ENCODE data around the gene EPB41L3. TPM values are rescaled to one million over a fixed set of nuclear protein-coding genes. Genes with fewer than 3 reads are reported as not detected.

The EPB41L3 gene
- polyA plus RNA-seq, 1 donor from 2014 or later, result 19.6 TPM

DNA sequence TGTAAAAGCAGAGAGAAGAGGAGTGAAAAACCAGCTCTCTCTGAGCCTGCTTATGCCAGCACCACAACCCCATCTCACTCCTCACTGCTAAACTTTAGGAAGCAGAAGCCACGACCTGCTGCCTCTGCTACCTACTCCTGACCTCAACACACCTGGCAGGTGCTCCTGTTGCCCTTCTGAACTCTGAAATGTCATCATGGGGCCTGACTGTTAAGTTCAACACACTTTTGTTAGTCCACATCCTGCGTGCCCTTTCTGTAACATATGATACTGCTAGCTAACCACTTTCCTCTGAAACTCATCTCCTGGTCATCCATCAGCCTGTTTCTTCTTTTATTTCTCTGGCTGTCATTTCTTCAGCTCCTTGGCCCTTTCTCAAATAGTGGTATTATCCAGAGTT lies 118.1 kb downstream of the EPB41L3 start:
- no peak overlapping the region for H3K4me3 ChIP-seq (ENCODE audit: low read length)
- H2AFZ ChIP-seq (ENCODE audit: low read depth, low read length), result no peak overlapping the region
- no peaks in the 10 kb centered on the region for H4K20me1 ChIP-seq (ENCODE audit: insufficient read depth)
- no peak overlapping the region for H3K4me2 ChIP-seq (ENCODE audit: low read length)
- no peaks in the 10 kb centered on the region for H3K27me3 ChIP-seq (ENCODE audit: insufficient read depth, low read depth, low read length)
- H3K9me2 ChIP-seq (ENCODE audit: insufficient read depth, low read length), result no peaks in the 10 kb centered on the region
- H3K9ac ChIP-seq (ENCODE audit: low read length), result no peak overlapping the region
- H3K27ac ChIP-seq (ENCODE audit: low read length), result no peak overlapping the region
- H3K9me3 ChIP-seq (ENCODE audit: low read length), result no peaks in the 10 kb centered on the region
- H3K36me3 ChIP-seq (ENCODE audit: insufficient read depth, low read length), result no peaks in the 10 kb centered on the region
- no peak for TF ChIP-seq EZH2 (IDR thresholded peaks at IDR 0.05; ENCODE audit: borderline replicate concordance, insufficient read depth, low read length, poor library complexity, severe bottlenecking)
- no peak for TF ChIP-seq TAF1 (IDR thresholded peaks at IDR 0.05; ENCODE audit: low read depth)
- TF ChIP-seq, protein P1, sequence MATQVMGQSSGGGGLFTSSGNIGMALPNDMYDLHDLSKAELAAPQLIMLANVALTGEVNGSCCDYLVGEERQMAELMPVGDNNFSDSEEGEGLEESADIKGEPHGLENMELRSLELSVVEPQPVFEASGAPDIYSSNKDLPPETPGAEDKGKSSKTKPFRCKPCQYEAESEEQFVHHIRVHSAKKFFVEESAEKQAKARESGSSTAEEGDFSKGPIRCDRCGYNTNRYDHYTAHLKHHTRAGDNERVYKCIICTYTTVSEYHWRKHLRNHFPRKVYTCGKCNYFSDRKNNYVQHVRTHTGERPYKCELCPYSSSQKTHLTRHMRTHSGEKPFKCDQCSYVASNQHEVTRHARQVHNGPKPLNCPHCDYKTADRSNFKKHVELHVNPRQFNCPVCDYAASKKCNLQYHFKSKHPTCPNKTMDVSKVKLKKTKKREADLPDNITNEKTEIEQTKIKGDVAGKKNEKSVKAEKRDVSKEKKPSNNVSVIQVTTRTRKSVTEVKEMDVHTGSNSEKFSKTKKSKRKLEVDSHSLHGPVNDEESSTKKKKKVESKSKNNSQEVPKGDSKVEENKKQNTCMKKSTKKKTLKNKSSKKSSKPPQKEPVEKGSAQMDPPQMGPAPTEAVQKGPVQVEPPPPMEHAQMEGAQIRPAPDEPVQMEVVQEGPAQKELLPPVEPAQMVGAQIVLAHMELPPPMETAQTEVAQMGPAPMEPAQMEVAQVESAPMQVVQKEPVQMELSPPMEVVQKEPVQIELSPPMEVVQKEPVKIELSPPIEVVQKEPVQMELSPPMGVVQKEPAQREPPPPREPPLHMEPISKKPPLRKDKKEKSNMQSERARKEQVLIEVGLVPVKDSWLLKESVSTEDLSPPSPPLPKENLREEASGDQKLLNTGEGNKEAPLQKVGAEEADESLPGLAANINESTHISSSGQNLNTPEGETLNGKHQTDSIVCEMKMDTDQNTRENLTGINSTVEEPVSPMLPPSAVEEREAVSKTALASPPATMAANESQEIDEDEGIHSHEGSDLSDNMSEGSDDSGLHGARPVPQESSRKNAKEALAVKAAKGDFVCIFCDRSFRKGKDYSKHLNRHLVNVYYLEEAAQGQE (IDR thresholded peaks at IDR 0.05; ENCODE audit: borderline replicate concordance), result no peak
- no peak for TF ChIP-seq MXI1 (conservative IDR thresholded peaks at IDR 0.05; ENCODE audit: poor library complexity, severe bottlenecking)
- no peak for TF ChIP-seq EP300 (conservative IDR thresholded peaks at IDR 0.05; ENCODE audit: poor library complexity, severe bottlenecking)
- no peak for TF ChIP-seq POLR2AphosphoS5 (IDR thresholded peaks at IDR 0.05)
- TF ChIP-seq SMC3 (conservative IDR thresholded peaks at IDR 0.05; ENCODE audit: poor library complexity), result no peak
- TF ChIP-seq RAD21 (conservative IDR thresholded peaks at IDR 0.05), result no peak
- TF ChIP-seq, protein P2, sequence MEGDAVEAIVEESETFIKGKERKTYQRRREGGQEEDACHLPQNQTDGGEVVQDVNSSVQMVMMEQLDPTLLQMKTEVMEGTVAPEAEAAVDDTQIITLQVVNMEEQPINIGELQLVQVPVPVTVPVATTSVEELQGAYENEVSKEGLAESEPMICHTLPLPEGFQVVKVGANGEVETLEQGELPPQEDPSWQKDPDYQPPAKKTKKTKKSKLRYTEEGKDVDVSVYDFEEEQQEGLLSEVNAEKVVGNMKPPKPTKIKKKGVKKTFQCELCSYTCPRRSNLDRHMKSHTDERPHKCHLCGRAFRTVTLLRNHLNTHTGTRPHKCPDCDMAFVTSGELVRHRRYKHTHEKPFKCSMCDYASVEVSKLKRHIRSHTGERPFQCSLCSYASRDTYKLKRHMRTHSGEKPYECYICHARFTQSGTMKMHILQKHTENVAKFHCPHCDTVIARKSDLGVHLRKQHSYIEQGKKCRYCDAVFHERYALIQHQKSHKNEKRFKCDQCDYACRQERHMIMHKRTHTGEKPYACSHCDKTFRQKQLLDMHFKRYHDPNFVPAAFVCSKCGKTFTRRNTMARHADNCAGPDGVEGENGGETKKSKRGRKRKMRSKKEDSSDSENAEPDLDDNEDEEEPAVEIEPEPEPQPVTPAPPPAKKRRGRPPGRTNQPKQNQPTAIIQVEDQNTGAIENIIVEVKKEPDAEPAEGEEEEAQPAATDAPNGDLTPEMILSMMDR (IDR thresholded peaks at IDR 0.05; ENCODE audit: poor library complexity, severe bottlenecking), result no peak
- H3F3A ChIP-seq (ENCODE audit: insufficient read depth, low read length, poor library complexity, severe bottlenecking), result no peaks in the 10 kb centered on the region
- no peaks in the 10 kb centered on the region for H3K79me2 ChIP-seq (replicated peaks; ENCODE audit: insufficient read depth, low read length)

DNA sequence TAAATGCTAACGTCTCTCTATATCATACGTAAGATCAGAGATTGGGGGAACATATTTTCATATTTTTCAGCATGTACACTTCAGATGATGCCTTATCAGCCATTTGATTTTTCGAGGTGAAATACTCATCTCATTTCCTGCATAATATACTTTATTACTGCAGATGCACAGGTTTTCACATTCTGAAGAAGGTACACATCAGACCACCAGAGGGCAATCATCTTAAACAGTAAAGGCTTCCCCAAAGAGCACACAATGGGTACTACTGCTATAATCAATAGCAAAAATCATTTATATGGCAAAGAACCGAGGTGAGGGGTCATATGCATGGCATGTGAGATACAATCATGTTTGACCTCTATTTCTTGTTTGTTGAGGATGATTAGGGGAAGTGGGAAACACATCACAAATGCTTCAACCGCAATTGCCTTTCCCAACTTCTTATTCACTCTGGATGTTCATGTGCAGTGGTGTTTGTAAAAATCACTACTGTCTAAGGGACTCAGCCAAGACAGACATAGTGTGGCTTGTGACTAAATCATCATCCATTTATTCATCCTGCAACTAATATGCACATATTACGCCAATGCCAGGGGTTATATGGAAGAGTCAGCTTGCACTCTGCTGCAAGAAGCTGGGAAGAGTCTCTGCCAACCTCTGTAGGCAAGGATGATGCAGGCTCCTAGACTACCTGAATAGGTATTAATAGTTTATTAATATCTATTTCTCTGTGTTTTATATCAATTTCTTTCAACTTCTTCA lies 118.7 kb downstream of the EPB41L3 start:
- H3K27me3 ChIP-seq (ENCODE audit: insufficient read depth, low read depth, low read length), result no peaks in the 10 kb centered on the region
- H3K9ac ChIP-seq (ENCODE audit: low read length), result no peak overlapping the region
- H3K9me3 ChIP-seq (ENCODE audit: low read length), result no peaks in the 10 kb centered on the region
- H3K36me3 ChIP-seq (ENCODE audit: insufficient read depth, low read length), result no peaks in the 10 kb centered on the region
- H2AFZ ChIP-seq (ENCODE audit: low read depth, low read length), result no peak overlapping the region
- no peaks in the 10 kb centered on the region for H3K9me2 ChIP-seq (ENCODE audit: insufficient read depth, low read length)
- no peaks in the 10 kb centered on the region for H4K20me1 ChIP-seq (ENCODE audit: insufficient read depth)
- TF ChIP-seq RAD21 (conservative IDR thresholded peaks at IDR 0.05) (peak; percentile 75), POLR2AphosphoS5 (IDR thresholded peaks at IDR 0.05) (no peak), TAF1 (IDR thresholded peaks at IDR 0.05; ENCODE audit: low read depth) (no peak), MXI1 (conservative IDR thresholded peaks at IDR 0.05; ENCODE audit: poor library complexity, severe bottlenecking) (no peak), EZH2 (IDR thresholded peaks at IDR 0.05; ENCODE audit: borderline replicate concordance, insufficient read depth, low read length, poor library complexity, severe bottlenecking) (no peak), EP300 (conservative IDR thresholded peaks at IDR 0.05; ENCODE audit: poor library complexity, severe bottlenecking) (no peak), SMC3 (conservative IDR thresholded peaks at IDR 0.05; ENCODE audit: poor library complexity) (peak; percentile 83)
- TF ChIP-seq, protein P2 (IDR thresholded peaks at IDR 0.05; ENCODE audit: poor library complexity, severe bottlenecking), result peak; percentile 78
- TF ChIP-seq, protein P1 (IDR thresholded peaks at IDR 0.05; ENCODE audit: borderline replicate concordance), result no peak
- no peaks in the 10 kb centered on the region for H3K79me2 ChIP-seq (replicated peaks; ENCODE audit: insufficient read depth, low read length)
- no peak overlapping the region for H3K4me2 ChIP-seq (ENCODE audit: low read length)
- H3K27ac ChIP-seq (ENCODE audit: low read length), result no peak overlapping the region
- no peak overlapping the region for H3K4me3 ChIP-seq (ENCODE audit: low read length)
- H3F3A ChIP-seq (ENCODE audit: insufficient read depth, low read length, poor library complexity, severe bottlenecking), result no peaks in the 10 kb centered on the region

All from neural cell (in vitro differentiated cells).